HUES48 (cell line): Measurements from ENCODE around the gene CLRN3.

Experiments used
- H3K27ac ChIP-seq: one replicate; pipeline ENCODE4 v1.7.0; 2013; ENCODE audit warnings: low read depth, low read length, inconsistent platforms
- H3K27me3 ChIP-seq: 2 replicates; pipeline ENCODE4 v1.6.1; 2013; ENCODE audit warnings: mild to moderate bottlenecking, low read length; ENCODE audit not compliant: control insufficient read depth, insufficient read depth
- H3K36me3 ChIP-seq: 2 replicates; pipeline ENCODE4 v1.6.1; 2013; ENCODE audit warnings: low read length; ENCODE audit not compliant: control insufficient read depth, insufficient read depth
- H3K4me1 ChIP-seq: 2 replicates; pipeline ENCODE4 v1.6.1; 2013; ENCODE audit warnings: mild to moderate bottlenecking, low read length; ENCODE audit not compliant: control insufficient read depth, insufficient read depth
- H3K4me3 ChIP-seq: 2 replicates; pipeline ENCODE4 v1.5.1; 2013; ENCODE audit warnings: mild to moderate bottlenecking, low read depth, low read length
- H3K9ac ChIP-seq: 2 replicates; pipeline ENCODE4 v1.6.1; 2013; ENCODE audit warnings: mild to moderate bottlenecking, low read depth, low read length, moderate library complexity
- H3K9me3 ChIP-seq: 2 replicates; pipeline ENCODE4 v1.6.1; 2013; ENCODE audit warnings: low read length; ENCODE audit not compliant: control insufficient read depth, insufficient read depth

The CLRN3 gene

GRCh38 chr10:127872011-127872761 lies 20.6 kb downstream of the CLRN3 start:
- H3K36me3 ChIP-seq = no peaks in the 10 kb centered on the region
- no peak overlapping the region for H3K4me3 ChIP-seq
- no peaks in the 10 kb centered on the region for H3K27me3 ChIP-seq
- H3K9me3 ChIP-seq = 0 out of 2 replicates have a peak, but pooled peaks cover 7% of the 10 kb centered on the region
- H3K4me1 ChIP-seq = no peaks in the 10 kb centered on the region
- no peak overlapping the region for H3K9ac ChIP-seq
- no peak overlapping the region for H3K27ac ChIP-seq

- H3K9ac ChIP-seq = no peak overlapping the region
- 0 out of 2 replicates have a peak, but pooled peaks cover 7% of the 10 kb centered on the region for H3K9me3 ChIP-seq
- no peaks in the 10 kb centered on the region for H3K27me3 ChIP-seq
- no peaks in the 10 kb centered on the region for H3K36me3 ChIP-seq
- H3K27ac ChIP-seq = no peak overlapping the region
- no peaks in the 10 kb centered on the region for H3K4me1 ChIP-seq
- H3K4me3 ChIP-seq = no peak overlapping the region
These were observed 21.1 kb downstream of the CLRN3 start for GRCh38 chr10:127871631-127872010.

- H3K9ac ChIP-seq = no peak overlapping the region
- H3K4me1 ChIP-seq = no peaks in the 10 kb centered on the region
- no peak overlapping the region for H3K4me3 ChIP-seq
- no peaks in the 10 kb centered on the region for H3K36me3 ChIP-seq
- H3K9me3 ChIP-seq = peaks cover 12% of the 10 kb centered on the region; the same call in 1 of the 2 replicates
- no peaks in the 10 kb centered on the region for H3K27me3 ChIP-seq
- no peak overlapping the region for H3K27ac ChIP-seq
These were observed 23.4 kb downstream of the CLRN3 start for GRCh38 chr10:127869329-127869728.

GRCh38 chr10:127867805-127868204 lies 24.9 kb downstream of the CLRN3 start:
- Histone ChIP-seq H3K36me3 (no peaks in the 10 kb centered on the region), H3K4me3 (no peak overlapping the region), H3K27ac (no peak overlapping the region), H3K27me3 (no peaks in the 10 kb centered on the region), H3K9me3 (peaks cover 28% of the 10 kb centered on the region), H3K9ac (no peak overlapping the region), H3K4me1 (no peaks in the 10 kb centered on the region)

GRCh38 chr10:127866276-127867013 lies 26.3 kb downstream of the CLRN3 start:
- H3K36me3 ChIP-seq = no peaks in the 10 kb centered on the region
- H3K4me1 ChIP-seq = no peaks in the 10 kb centered on the region
- H3K27ac ChIP-seq = no peak overlapping the region
- H3K9ac ChIP-seq = no peak overlapping the region
- H3K4me3 ChIP-seq = no peak overlapping the region
- peaks cover 31% of the 10 kb centered on the region for H3K9me3 ChIP-seq
- no peaks in the 10 kb centered on the region for H3K27me3 ChIP-seq

- H3K4me1 ChIP-seq = no peaks in the 10 kb centered on the region
- H3K9me3 ChIP-seq = peaks cover 28% of the 10 kb centered on the region
- no peak overlapping the region for H3K27ac ChIP-seq
These were observed 29.4 kb downstream of the CLRN3 start for GRCh38 chr10:127863231-127863825.

GRCh38 chr10:127860592-127860991 lies 32.1 kb downstream of the CLRN3 start:
- Histone ChIP-seq H3K27me3 (no peaks in the 10 kb centered on the region), H3K36me3 (no peaks in the 10 kb centered on the region), H3K9ac (no peak overlapping the region), H3K27ac (no peak overlapping the region), H3K9me3 (peaks cover 28% of the 10 kb centered on the region), H3K4me3 (no peak overlapping the region), H3K4me1 (no peaks in the 10 kb centered on the region)

More at GRCh38 chr10:127863231-127863825, 29.4 kb downstream of the CLRN3 start:
- H3K27me3 ChIP-seq = no peaks in the 10 kb centered on the region
- H3K36me3 ChIP-seq = no peaks in the 10 kb centered on the region
- H3K9ac ChIP-seq = no peak overlapping the region
- H3K4me3 ChIP-seq = no peak overlapping the region

GRCh38 chr10:127855976-127856375 lies 36.8 kb downstream of the CLRN3 start:
- H3K9ac ChIP-seq = no peak overlapping the region

GRCh38 chr10:127855591-127855881 lies 37.2 kb downstream of the CLRN3 start:
- Histone ChIP-seq H3K9me3 (peaks cover 5% of the 10 kb centered on the region; the same call in 1 of the 2 replicates), H3K36me3 (no peaks in the 10 kb centered on the region), H3K27me3 (no peaks in the 10 kb centered on the region), H3K4me1 (peaks cover 4% of the 10 kb centered on the region; the same call in 1 of the 2 replicates), H3K4me3 (no peak overlapping the region), H3K9ac (no peak overlapping the region), H3K27ac (no peak overlapping the region)

More at GRCh38 chr10:127855976-127856375, 36.8 kb downstream of the CLRN3 start:
- H3K4me1 ChIP-seq = peaks cover 4% of the 10 kb centered on the region; the same call in 1 of the 2 replicates
- no peaks in the 10 kb centered on the region for H3K27me3 ChIP-seq
- no peaks in the 10 kb centered on the region for H3K36me3 ChIP-seq
- no peak overlapping the region for H3K27ac ChIP-seq
- H3K4me3 ChIP-seq = no peak overlapping the region
- peaks cover 5% of the 10 kb centered on the region; the same call in 1 of the 2 replicates for H3K9me3 ChIP-seq

- H3K36me3 ChIP-seq = no peaks in the 10 kb centered on the region
- H3K9ac ChIP-seq = no peak overlapping the region
- peaks cover 5% of the 10 kb centered on the region; the same call in 1 of the 2 replicates for H3K9me3 ChIP-seq
- H3K4me1 ChIP-seq = peaks cover 4% of the 10 kb centered on the region; the same call in 1 of the 2 replicates
- H3K27ac ChIP-seq = no peak overlapping the region
- no peaks in the 10 kb centered on the region for H3K27me3 ChIP-seq
- no peak overlapping the region for H3K4me3 ChIP-seq
These were observed 37.8 kb downstream of the CLRN3 start for GRCh38 chr10:127854769-127855590.
